Nephron (organoid): Measurements from ENCODE around the gene ZNF431.

ENCODE experiments used
- H3K27ac Mint-ChIP-seq, 3 experiments: 2 replicates each; pipeline ENCODE4 v1.8.0; 2020; ENCODE audit warnings: mixed read lengths in 3 of 3, mild to moderate bottlenecking in 2 of 3, moderate library complexity in 1 of 3
- H3K27me3 Mint-ChIP-seq: 2 replicates; pipeline ENCODE4 v1.8.0; 2021; ENCODE audit warnings: low read depth, mild to moderate bottlenecking, moderate library complexity, mixed read lengths
- H3K36me3 Mint-ChIP-seq: 2 replicates; pipeline ENCODE4 v1.8.0; 2020; ENCODE audit warnings: low read depth, mixed read lengths
- H3K4me1 Mint-ChIP-seq: 2 replicates; pipeline ENCODE4 v1.8.0; 2020; ENCODE audit warnings: mixed read lengths
- H3K4me3 Mint-ChIP-seq, 3 experiments: 2 replicates each; pipeline ENCODE4 v1.8.0; 2020; ENCODE audit warnings: mild to moderate bottlenecking in 3 of 3, mixed read lengths in 3 of 3, moderate library complexity in 2 of 3
- H3K9me3 Mint-ChIP-seq: 2 replicates; pipeline ENCODE4 v1.8.0; 2020; ENCODE audit warnings: mixed read lengths
- TF ChIP-seq, protein P1 (sequence below), 3 experiments: fragments of 200-600 bp; sonication (generic); IDR thresholded peaks; one replicate each; pipeline ENCODE4 v1.5.0; 2021; ENCODE audit warnings: antibody characterized with exemption in 3 of 3; ENCODE audit not compliant: unreplicated experiment in 3 of 3

Gene ZNF431

DNA sequence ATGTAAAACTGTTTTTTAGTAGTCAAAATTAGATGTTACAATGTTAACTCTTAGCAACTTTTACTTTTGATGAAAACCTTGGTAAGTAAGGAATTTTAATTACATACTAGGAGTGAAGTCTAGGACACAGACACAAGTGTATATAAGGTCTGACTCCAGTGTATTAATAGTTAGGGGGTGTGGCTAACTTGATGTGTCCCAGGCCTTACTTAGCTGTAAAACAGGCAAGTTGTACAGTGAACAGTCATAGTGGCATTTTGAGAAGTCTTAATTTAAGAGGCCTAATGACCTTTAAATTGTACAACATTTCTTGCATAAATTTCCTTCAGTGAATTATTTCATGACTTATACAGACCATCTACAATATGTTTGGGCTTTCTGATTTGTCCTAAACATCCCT, 6.8 kb downstream of the ZNF431 start:
- Mint-ChIP-seq H3K9me3 (peaks cover 65% of the 10 kb centered on the region), H3K27me3 (no peaks in the 10 kb centered on the region), H3K4me3 (no peak overlapping the region), H3K27ac (no peak overlapping the region), H3K4me1 (no peaks in the 10 kb centered on the region), H3K36me3 (peaks cover 100% of the 10 kb centered on the region)
- TF ChIP-seq, protein P1, sequence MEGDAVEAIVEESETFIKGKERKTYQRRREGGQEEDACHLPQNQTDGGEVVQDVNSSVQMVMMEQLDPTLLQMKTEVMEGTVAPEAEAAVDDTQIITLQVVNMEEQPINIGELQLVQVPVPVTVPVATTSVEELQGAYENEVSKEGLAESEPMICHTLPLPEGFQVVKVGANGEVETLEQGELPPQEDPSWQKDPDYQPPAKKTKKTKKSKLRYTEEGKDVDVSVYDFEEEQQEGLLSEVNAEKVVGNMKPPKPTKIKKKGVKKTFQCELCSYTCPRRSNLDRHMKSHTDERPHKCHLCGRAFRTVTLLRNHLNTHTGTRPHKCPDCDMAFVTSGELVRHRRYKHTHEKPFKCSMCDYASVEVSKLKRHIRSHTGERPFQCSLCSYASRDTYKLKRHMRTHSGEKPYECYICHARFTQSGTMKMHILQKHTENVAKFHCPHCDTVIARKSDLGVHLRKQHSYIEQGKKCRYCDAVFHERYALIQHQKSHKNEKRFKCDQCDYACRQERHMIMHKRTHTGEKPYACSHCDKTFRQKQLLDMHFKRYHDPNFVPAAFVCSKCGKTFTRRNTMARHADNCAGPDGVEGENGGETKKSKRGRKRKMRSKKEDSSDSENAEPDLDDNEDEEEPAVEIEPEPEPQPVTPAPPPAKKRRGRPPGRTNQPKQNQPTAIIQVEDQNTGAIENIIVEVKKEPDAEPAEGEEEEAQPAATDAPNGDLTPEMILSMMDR (IDR thresholded peaks at IDR 0.05; ENCODE audit: unreplicated experiment in 3 of 3) = no peak

DNA sequence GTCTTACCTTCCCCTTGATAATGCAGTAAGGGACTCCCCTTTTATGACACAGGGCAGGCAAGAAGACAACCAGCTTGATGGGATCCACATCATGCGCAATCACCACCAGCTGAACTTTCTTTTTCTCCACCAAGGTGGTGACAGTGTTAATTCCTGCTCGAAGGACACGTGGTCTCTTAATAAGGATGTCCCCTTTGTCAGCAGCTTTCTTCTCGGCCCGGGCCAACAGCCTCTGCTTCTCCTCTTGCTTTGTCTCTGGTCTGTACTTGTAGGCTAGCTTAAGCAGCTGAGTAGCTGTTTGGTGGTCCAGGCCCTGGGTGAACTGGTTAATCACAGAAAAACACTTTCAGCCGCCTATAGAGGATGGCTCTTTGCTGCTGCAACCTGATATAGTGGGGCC, 8.0 kb downstream of the ZNF431 start:
- Mint-ChIP-seq H3K4me3 (no peak overlapping the region), H3K27me3 (no peaks in the 10 kb centered on the region), H3K27ac (no peak overlapping the region), H3K36me3 (peaks cover 94% of the 10 kb centered on the region), H3K9me3 (peaks cover 61% of the 10 kb centered on the region), H3K4me1 (no peaks in the 10 kb centered on the region)
- TF ChIP-seq, protein P1 (IDR thresholded peaks at IDR 0.05; ENCODE audit: unreplicated experiment in 3 of 3) = no peak

DNA sequence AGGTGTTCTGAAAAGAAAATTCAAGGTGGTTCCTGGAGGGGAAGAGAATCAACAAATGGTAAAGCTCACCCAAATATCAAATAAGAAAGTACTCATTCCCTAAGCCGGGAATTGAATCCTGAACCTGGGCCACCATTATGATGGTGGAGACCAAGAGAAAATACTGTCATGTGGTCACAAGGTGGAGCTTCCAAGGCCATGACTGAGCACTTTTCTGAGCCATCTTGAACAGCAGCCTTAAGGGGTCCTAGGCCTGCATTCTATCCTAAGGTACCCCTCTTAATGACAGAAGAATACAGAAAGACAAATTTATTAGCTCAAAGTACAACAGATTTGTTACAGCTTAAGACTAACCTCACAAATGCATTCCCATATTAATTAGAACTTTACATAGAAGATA, 9.6 kb downstream of the ZNF431 start:
- Mint-ChIP-seq H3K27me3 (no peaks in the 10 kb centered on the region), H3K27ac (no peak overlapping the region), H3K4me3 (no peak overlapping the region), H3K9me3 (peaks cover 64% of the 10 kb centered on the region), H3K4me1 (no peaks in the 10 kb centered on the region), H3K36me3 (peaks cover 92% of the 10 kb centered on the region)
- TF ChIP-seq, protein P1 (IDR thresholded peaks at IDR 0.05; ENCODE audit: unreplicated experiment in 3 of 3) = no peak

DNA sequence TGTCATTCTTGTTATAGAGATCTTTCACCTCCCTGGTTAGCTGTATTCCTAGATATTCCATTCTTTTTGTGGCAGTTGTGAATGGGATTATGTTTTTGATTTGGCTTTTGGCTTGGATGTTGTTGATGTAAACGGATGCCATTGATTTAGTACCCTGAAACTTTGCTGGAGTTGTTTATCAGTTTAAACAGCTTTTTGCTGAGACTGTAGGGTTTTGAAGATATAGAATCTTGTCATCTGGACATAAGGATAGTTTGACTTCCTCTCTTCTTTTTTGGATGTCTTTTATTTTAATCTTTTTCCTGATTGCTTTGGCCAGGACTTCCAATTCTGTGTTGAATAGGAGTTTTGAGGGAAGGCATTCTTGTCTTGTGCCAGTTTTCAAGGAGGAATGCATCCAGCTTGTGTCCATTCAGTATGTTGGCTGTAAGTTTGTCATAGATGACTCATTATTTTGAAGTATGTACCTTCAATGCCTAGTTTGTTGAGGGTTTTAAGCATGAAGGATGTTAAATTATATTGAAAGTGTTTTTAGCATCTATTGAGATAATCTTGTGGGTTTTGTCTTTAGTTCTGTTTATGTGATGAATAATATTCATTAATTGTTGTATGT, 16.8 kb downstream of the ZNF431 start:
- Mint-ChIP-seq H3K27me3 (no peaks in the 10 kb centered on the region), H3K9me3 (peaks cover 49% of the 10 kb centered on the region), H3K4me1 (no peaks in the 10 kb centered on the region), H3K36me3 (peaks cover 83% of the 10 kb centered on the region), H3K4me3 (no peak overlapping the region), H3K27ac (no peak overlapping the region)
- TF ChIP-seq, protein P1 (IDR thresholded peaks at IDR 0.05; ENCODE audit: unreplicated experiment in 3 of 3) = no peak

DNA sequence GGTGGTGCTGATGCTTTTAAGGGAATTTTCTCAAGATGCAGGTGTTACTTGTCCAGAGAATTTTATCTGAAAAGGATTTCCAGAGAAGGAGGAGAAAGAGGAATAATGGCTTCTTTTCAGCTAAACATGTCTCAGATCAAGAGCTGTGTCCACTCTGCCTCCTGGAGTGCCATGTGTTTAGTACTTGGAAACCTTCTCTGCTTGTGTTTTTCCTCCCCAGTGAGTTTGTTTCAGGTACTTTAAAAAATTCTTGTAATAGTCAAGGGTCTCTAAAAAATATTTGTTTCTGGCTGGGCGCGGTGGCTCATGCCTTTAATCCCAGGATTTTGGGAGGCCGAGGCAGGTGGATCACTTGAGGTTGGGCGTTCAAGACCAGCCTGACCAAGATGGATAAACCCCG, 22.7 kb downstream of the ZNF431 start:
- peaks cover 81% of the 10 kb centered on the region for H3K36me3 Mint-ChIP-seq
- H3K27me3 Mint-ChIP-seq = no peaks in the 10 kb centered on the region
- peaks cover 13% of the 10 kb centered on the region for H3K9me3 Mint-ChIP-seq
- no peak overlapping the region for H3K4me3 Mint-ChIP-seq
- no peaks in the 10 kb centered on the region for H3K4me1 Mint-ChIP-seq
- no peak overlapping the region for H3K27ac Mint-ChIP-seq
- TF ChIP-seq, protein P1 (IDR thresholded peaks at IDR 0.05; ENCODE audit: unreplicated experiment in 3 of 3) = no peak

DNA sequence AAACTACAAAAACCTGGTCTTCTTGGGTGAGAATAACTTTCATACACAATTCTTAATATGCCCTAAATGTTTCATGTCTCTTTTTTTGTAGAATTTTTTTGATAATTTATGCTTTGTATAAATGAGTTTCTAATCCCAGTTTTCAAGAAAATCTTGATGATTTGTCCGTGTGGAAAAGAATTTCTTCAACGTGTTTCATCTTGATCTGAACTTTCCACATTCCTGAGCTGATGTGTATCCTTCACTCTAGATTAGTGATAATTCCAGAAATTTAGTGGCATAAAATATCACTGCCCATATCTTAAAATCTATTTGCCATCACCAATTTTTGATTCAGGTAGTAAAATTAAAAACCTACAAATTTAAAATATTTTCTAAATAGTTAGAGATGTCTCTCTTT, 24.6 kb downstream of the ZNF431 start:
- Mint-ChIP-seq H3K4me3 (no peak overlapping the region), H3K9me3 (no peaks in the 10 kb centered on the region), H3K27me3 (no peaks in the 10 kb centered on the region), H3K27ac (no peak overlapping the region), H3K4me1 (no peaks in the 10 kb centered on the region), H3K36me3 (peaks cover 80% of the 10 kb centered on the region)
- TF ChIP-seq, protein P1 (IDR thresholded peaks at IDR 0.05; ENCODE audit: unreplicated experiment in 3 of 3) = no peak
